ENCODE measurements around the gene P2RY1. TPM values are rescaled to one million over a fixed set of nuclear protein-coding genes. Genes with fewer than 3 reads are reported as not detected.

Gene P2RY1
- total RNA-seq, 4 donors from 2014 or later: 1.1 to 4.7 (median 2.0) TPM

- Histone ChIP-seq H3K4me3 (no peak overlapping the region), H3K27me3 (no peaks in the 10 kb centered on the region), H3K9me3 (no peaks in the 10 kb centered on the region), H3K36me3 (no peaks in the 10 kb centered on the region), H3K27ac (no peak overlapping the region), H3K4me1 (no peaks in the 10 kb centered on the region)
- TF ChIP-seq POLR2A (IDR thresholded peaks at IDR 0.05): no peak
- TF ChIP-seq POLR2AphosphoS5 (IDR thresholded peaks at IDR 0.05): no peak
- no peak for TF ChIP-seq CTCF (IDR thresholded peaks at IDR 0.05)
- TF ChIP-seq EP300 (IDR thresholded peaks at IDR 0.05): no peak
- WGBS, 2 donors (ENCODE audit: low coverage in 1 of 2): 54 to 81% methylated on average over 2 of the region's 2 CpGs
- ATAC-seq: no peak
Measured at GRCh38 chr3:152823781-152824180, 11.2 kb upstream of the P2RY1 start.

GRCh38 chr3:152825566-152825965 is 9.4 kb upstream of the P2RY1 start:
- TF ChIP-seq POLR2AphosphoS5 (IDR thresholded peaks at IDR 0.05) (no peak), CTCF (IDR thresholded peaks at IDR 0.05) (no peak), EP300 (IDR thresholded peaks at IDR 0.05) (no peak), POLR2A (IDR thresholded peaks at IDR 0.05) (no peak)
- no peak overlapping the region for H3K27ac ChIP-seq
- H3K36me3 ChIP-seq: no peaks in the 10 kb centered on the region
- H3K4me1 ChIP-seq: no peaks in the 10 kb centered on the region
- no peak for ATAC-seq
- no peaks in the 10 kb centered on the region for H3K9me3 ChIP-seq
- H3K4me3 ChIP-seq: no peak overlapping the region
- H3K27me3 ChIP-seq: no peaks in the 10 kb centered on the region

- WGBS, 2 donors (ENCODE audit: low coverage in 1 of 2): 79 to 97% methylated on average over 3 of the region's 3 CpGs
- H3K4me3 ChIP-seq: no peak overlapping the region
- no peaks in the 10 kb centered on the region for H3K9me3 ChIP-seq
- H3K36me3 ChIP-seq: no peaks in the 10 kb centered on the region
- no peaks in the 10 kb centered on the region for H3K27me3 ChIP-seq
- ATAC-seq: no peak
- H3K27ac ChIP-seq: no peak overlapping the region
- no peak for TF ChIP-seq POLR2A (IDR thresholded peaks at IDR 0.05)
- no peak for TF ChIP-seq EP300 (IDR thresholded peaks at IDR 0.05)
- no peak for TF ChIP-seq POLR2AphosphoS5 (IDR thresholded peaks at IDR 0.05)
- no peak for TF ChIP-seq CTCF (IDR thresholded peaks at IDR 0.05)
- no peaks in the 10 kb centered on the region for H3K4me1 ChIP-seq
Measured at GRCh38 chr3:152826476-152826875, 8.5 kb upstream of the P2RY1 start.

- no peaks in the 10 kb centered on the region for H3K9me3 ChIP-seq
- TF ChIP-seq POLR2AphosphoS5 (IDR thresholded peaks at IDR 0.05): no peak
- no peak for TF ChIP-seq POLR2A (IDR thresholded peaks at IDR 0.05)
- TF ChIP-seq EP300 (IDR thresholded peaks at IDR 0.05): no peak
- no peak for TF ChIP-seq CTCF (IDR thresholded peaks at IDR 0.05)
- ATAC-seq: no peak
- H3K27me3 ChIP-seq: no peaks in the 10 kb centered on the region
- no peak overlapping the region for H3K4me3 ChIP-seq
- H3K36me3 ChIP-seq: no peaks in the 10 kb centered on the region
- H3K27ac ChIP-seq: no peak overlapping the region
- H3K4me1 ChIP-seq: no peaks in the 10 kb centered on the region
- 90 to 100% methylated on average over 2 to 3 of the region's 3 CpGs for WGBS, 2 donors (ENCODE audit: low coverage in 1 of 2)
Measured at GRCh38 chr3:152827313-152827712, 7.6 kb upstream of the P2RY1 start.

GRCh38 chr3:152828075-152828840 is 6.7 kb upstream of the P2RY1 start:
- Histone ChIP-seq H3K4me1 (no peaks in the 10 kb centered on the region), H3K4me3 (no peak overlapping the region), H3K27me3 (no peaks in the 10 kb centered on the region), H3K36me3 (no peaks in the 10 kb centered on the region), H3K9me3 (no peaks in the 10 kb centered on the region), H3K27ac (no peak overlapping the region)
- WGBS, 2 donors (ENCODE audit: low coverage in 1 of 2): 80 to 86% methylated on average over 4 of the region's 4 CpGs
- TF ChIP-seq EP300 (IDR thresholded peaks at IDR 0.05) (no peak), POLR2A (IDR thresholded peaks at IDR 0.05) (no peak), POLR2AphosphoS5 (IDR thresholded peaks at IDR 0.05) (no peak), CTCF (IDR thresholded peaks at IDR 0.05) (no peak)
- no peak for ATAC-seq

All from gastroesophageal sphincter (tissue), 4 donors.